ENCODE data around the gene SFMBT1.

Gene SFMBT1

DNA sequence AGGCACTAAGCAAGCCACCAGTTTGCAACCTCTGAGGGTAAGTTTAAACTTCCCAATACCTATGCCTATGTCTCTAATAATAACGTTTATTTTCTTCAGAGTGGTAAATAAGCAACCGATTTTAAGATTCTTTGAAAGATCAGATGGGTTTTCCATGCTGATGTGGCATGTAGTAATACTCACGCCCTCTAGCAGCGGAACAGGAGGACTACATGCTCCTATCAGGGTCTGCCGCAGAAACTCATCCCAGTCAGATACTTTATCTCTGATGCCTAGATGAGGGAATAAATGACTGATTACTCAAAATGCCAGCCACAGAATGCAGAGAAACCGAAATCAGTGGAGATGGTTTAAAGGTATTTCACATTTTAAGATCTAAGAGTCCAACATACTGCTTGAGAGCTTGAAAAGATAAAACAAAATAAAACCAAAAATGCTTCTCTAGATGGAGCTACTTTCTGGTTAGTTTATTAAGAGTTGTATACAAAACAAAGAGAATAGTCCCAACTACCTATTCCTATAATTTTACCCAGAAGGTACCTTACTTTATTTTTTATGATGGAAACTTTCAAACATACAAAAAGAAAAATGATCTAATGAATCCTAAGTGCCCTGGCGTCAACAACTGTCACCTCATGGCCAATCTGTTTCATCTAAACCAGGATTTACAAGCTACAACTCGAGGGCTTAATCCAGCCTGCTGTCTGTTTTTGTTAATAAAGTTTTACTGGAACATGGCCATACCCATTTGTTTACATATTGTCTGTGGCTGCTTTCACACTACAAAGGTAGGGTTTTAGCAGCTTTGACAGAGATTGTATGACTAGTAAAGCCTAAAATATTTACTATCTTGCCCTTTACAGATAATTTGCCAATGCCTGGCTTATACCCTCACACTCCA is 111.0 kb downstream of the SFMBT1 start:
- Mint-ChIP-seq H3K27ac (peak overlapping the region in 1 of 2 donors; percentile 42), H3K9me3 (no peaks in the 10 kb centered on the region), H3K4me3 (peak overlapping the region in 1 of 2 donors; percentile 49), H3K4me1 (peaks cover 14% of the 10 kb centered on the region), H3K27me3 (no peaks in the 10 kb centered on the region)
- DNase-seq (peak; percentile 34 to 65), ATAC-seq (peak; percentile 98)

DNA sequence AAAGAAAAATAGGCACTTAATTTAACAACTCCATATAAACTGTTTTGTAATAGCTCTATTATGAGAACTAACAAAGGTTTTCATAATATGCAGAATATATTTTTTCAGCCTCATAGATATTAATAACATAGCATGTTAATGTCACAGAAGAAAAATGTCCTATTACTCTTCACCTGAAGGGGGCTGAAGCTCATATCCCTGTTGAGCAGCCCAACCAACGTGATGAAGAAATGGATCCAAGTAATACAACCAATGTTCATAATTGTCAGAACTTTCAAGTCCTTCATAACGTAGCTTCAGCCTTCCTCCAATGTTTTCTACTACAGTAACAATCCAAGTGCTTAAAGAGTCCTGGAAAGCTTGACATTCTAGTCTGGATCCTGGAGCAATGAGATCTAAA is 114.0 kb downstream of the SFMBT1 start:
- H3K4me3 Mint-ChIP-seq: no peak overlapping the region
- H3K27ac Mint-ChIP-seq: no peak overlapping the region
- DNase-seq (no peak), ATAC-seq (no peak)
- H3K4me1 Mint-ChIP-seq: peaks cover 9% of the 10 kb centered on the region
- no peaks in the 10 kb centered on the region for H3K9me3 Mint-ChIP-seq
- no peaks in the 10 kb centered on the region for H3K27me3 Mint-ChIP-seq

DNA sequence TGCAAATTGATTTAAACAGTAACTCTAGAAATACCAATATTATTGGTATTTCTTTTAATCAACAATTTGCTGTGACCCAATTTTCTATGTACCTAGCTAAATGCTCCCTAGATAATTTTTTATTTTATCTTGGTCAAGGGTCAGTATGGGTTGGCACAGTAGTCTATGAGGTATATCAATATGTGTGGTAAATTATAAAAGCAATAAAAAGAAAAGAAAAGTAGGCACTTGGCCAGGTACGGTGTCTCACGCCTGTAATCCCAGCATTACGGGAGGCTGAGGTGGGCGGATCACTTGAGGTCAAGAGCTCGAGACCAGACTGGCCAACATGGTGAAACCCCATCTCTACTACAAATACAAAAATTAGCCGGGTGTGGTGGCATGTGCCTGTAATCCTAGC is 114.5 kb downstream of the SFMBT1 start:
- Mint-ChIP-seq H3K4me3 (no peak overlapping the region), H3K4me1 (peaks cover 9% of the 10 kb centered on the region), H3K9me3 (no peaks in the 10 kb centered on the region), H3K27me3 (no peaks in the 10 kb centered on the region), H3K27ac (peak overlapping the region in 1 of 2 donors; percentile 68)
- DNase-seq: no peak
- ATAC-seq: no peak

DNA sequence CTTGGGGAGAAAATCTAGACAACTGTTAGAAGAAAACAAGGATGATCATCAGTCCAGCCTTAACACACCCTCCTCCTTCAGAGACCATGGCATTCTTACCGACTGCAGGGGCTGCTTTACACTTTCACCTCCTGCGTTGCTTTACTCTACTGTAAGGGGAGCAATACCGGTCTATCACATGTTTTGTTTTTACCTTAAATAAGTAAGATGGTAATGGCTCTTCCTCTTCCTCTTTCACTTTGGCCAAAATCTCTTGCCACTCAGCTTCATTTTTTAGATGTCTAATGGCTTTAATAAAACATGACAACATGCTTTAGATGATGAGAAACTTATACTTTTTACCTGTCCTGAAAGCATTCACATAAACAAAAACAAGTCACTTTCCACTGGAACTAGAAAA is 115.1 kb downstream of the SFMBT1 start:
- Mint-ChIP-seq H3K27ac (no peak overlapping the region), H3K4me3 (no peak overlapping the region), H3K27me3 (no peaks in the 10 kb centered on the region)

DNA sequence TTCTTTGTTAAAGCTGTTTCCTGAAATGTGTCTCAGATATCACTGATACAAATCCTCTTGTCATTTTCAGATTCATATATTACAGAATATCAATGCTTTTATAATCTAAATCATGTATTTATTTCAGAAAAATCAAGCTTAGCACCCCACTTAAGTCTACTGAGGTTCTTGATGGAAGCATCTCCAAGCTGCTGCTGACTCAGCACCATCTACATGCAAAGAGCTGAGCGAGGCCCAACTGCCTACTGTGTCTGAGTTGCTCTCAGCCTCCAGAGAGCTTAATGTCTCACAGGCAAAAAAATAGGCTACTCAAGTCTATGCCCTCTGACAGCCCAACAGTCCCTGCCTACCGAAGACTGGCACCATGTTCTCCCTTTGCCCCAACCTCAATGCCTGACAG is 119.3 kb downstream of the SFMBT1 start:
- Mint-ChIP-seq H3K4me3 (no peak overlapping the region), H3K4me1 (no peaks in the 10 kb centered on the region), H3K27ac (peak overlapping the region in 1 of 2 donors; percentile 55), H3K27me3 (no peaks in the 10 kb centered on the region), H3K9me3 (no peaks in the 10 kb centered on the region)
- DNase-seq: no peak
- no peak for ATAC-seq

More for the DNA sequence above, 115.1 kb downstream of the SFMBT1 start:
- no peaks in the 10 kb centered on the region for H3K9me3 Mint-ChIP-seq
- DNase-seq (no peak), ATAC-seq (no peak)
- H3K4me1 Mint-ChIP-seq: peaks cover 9% of the 10 kb centered on the region

DNA sequence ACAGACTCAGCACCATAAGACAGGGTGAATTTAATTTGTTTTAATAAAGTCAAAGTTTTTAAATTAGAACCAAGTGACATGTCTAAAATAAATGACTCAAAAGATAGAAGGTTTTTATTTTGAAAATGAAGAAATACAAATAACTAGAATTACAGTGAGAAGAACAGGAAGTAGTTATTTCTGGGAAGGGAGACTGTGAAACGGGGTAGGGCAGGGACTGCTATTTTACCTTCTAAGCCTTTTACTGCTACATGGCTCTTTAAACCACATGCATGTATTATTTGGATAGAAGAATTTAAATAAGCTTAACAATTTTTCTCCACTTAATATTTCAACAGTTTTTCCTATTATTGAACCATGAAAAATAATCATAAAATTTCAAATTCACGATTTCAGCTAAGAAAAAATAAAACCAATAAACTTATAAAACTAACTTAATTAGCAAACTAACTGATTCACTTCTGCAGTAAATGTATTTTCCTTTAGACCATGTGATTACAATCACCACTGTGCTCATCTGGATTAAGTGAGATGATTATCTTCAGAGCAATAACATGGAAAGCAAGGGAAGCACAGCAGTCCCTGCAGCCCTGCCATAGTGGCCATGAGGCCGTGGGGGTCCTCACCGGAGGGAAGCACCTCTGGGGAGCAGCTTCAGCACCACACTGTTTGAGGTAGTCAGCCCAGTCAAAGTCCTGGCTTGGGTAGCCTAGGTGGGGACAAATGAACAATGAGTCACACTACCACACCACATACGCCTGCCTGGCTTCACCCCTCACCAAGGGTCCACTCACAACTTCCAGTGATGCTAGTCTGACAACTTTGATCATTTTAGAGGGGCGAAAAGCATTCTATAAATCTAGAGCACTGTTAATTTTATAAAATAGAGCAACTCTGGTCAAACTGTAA is 120.2 kb downstream of the SFMBT1 start:
- Mint-ChIP-seq H3K27ac (peak overlapping the region in 1 of 2 donors; percentile 74), H3K9me3 (no peaks in the 10 kb centered on the region), H3K4me3 (no peak overlapping the region), H3K4me1 (no peaks in the 10 kb centered on the region), H3K27me3 (no peaks in the 10 kb centered on the region)
- no peak for DNase-seq
- no peak for ATAC-seq

DNA sequence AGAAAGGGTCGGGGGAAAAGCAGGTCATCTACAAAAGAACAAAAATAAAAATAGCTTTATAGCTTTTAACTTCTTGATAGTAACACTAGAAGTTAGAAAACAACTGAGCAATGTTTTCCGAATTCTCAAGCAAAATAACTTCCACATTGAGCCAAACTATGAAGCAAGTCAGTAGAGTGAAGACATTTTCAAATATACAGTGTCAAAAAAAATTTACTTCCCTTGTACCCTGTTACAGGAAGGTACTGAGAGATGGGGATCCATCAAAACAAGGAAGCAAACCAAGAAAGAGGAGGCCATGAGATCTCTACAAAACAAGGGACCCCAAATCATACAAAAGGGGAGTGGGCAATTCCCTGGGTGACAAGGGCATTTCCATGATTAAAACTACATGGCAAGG is 121.9 kb downstream of the SFMBT1 start:
- DNase-seq (no peak), ATAC-seq (no peak)
- Mint-ChIP-seq H3K4me3 (no peak overlapping the region), H3K27me3 (no peaks in the 10 kb centered on the region), H3K4me1 (no peaks in the 10 kb centered on the region), H3K9me3 (no peaks in the 10 kb centered on the region), H3K27ac (no peak overlapping the region)

DNA sequence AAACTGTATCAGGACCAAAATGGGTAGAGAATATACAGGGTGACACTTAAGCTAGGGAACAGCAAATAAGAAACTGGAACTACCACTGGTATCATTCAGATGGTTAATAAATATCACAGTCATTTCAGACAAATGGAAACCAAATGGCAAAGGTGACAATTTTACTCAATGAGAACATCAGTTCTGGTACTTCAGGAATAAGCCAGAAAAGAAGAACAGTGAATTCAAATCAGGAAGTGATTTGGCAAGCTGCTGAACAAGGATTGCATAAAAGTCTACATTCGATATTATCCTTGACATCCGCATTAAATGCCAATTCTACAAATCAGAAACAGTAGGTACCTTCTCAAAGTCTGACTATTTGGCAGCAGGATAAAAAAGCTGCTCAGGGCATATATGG is 125.0 kb downstream of the SFMBT1 start:
- H3K4me1 Mint-ChIP-seq: no peaks in the 10 kb centered on the region
- H3K27ac Mint-ChIP-seq: no peak overlapping the region
- DNase-seq (no peak), ATAC-seq (no peak)
- no peak overlapping the region for H3K4me3 Mint-ChIP-seq
- no peaks in the 10 kb centered on the region for H3K27me3 Mint-ChIP-seq
- H3K9me3 Mint-ChIP-seq: no peaks in the 10 kb centered on the region

DNA sequence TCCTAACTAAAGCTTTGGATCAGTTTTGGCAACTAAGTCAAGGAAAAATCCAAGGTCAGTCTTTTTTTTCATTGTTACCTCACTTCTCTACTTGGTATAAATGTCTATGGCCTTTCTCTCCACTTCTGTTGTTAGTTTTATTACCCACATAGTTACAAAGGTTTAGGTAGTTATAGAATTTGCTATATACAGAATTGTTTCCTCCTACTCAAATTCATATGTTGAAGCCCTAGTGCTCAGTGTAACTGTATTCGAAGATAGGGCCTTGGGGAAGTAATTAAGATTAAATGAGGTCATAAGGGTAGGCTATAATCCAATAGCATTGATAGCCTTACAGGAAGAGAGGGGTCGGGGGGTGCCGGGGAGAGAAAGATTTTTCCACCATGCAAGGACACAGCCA is 128.8 kb downstream of the SFMBT1 start:
- H3K4me3 Mint-ChIP-seq: no peak overlapping the region
- DNase-seq (no peak), ATAC-seq (no peak)
- H3K27me3 Mint-ChIP-seq: no peaks in the 10 kb centered on the region
- no peaks in the 10 kb centered on the region for H3K9me3 Mint-ChIP-seq
- no peak overlapping the region for H3K27ac Mint-ChIP-seq
- H3K4me1 Mint-ChIP-seq: no peaks in the 10 kb centered on the region

DNA sequence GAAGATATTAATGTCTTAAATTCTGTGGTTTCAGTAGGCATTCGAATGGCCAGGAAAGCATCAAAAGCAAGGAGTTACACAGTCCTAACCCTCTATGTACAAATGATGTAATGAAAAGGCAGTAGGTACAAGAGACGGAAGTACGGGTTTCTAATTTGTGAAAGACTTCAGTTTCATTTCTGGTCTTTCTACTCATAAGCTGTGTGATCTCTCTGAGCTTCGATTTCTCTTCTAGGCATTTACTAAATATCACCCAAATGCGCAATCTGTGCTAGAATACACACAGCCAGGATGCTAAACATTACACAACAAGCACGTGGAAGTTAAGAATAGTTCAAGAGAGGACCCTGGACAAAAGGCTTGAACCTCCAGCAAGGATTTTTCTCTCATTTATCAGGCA is 130.6 kb downstream of the SFMBT1 start:
- ATAC-seq: no peak

DNA sequence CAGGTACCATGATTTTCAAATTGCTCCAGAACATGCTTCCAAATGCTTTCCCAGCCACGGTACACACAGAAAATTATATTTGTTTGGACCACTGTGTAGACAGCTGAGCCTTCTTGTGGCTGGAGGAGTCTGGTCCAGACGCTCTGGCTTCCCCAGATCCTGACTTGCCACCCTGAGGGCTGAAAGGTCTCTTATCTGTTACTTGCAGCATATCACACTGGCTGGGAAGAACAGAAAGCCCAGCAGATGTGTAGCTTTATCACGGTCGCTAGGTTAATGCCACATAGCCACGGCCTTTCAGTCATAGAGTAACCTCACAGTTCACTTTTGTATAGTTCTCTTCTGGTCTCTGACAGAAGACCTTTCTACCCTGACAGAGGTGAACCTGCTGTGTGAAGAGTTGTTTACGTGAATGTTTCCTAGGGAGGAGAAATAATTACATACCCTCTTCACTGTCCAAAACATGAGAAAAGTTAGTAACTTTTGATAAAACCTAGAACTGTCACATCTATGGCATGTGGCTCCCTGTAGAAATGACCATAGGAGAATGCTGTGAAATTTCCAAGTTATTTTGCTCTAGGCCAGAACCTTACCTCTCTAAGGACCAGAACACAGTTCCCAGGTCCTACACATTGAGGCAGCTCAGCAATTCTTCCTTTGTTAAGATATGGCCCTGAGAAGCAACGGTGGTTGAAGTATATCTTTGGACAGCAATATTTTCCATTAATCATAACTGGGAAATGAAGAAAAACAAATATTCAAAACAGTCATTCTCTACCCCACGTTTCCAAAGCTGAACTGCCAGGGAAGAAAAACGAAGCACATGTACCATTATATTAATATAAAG is 132.8 kb downstream of the SFMBT1 start:
- H3K27ac Mint-ChIP-seq: no peak overlapping the region
- H3K27me3 Mint-ChIP-seq: no peaks in the 10 kb centered on the region
- no peak for DNase-seq
- no peaks in the 10 kb centered on the region for H3K4me1 Mint-ChIP-seq
- no peak overlapping the region for H3K4me3 Mint-ChIP-seq
- H3K9me3 Mint-ChIP-seq: no peaks in the 10 kb centered on the region
- no peak for ATAC-seq

More for the DNA sequence above, 130.6 kb downstream of the SFMBT1 start:
- Mint-ChIP-seq H3K27ac (peak overlapping the region in 1 of 2 donors; percentile 4), H3K9me3 (no peaks in the 10 kb centered on the region), H3K27me3 (no peaks in the 10 kb centered on the region), H3K4me3 (no peak overlapping the region), H3K4me1 (no peaks in the 10 kb centered on the region)
- no peak for DNase-seq

DNA sequence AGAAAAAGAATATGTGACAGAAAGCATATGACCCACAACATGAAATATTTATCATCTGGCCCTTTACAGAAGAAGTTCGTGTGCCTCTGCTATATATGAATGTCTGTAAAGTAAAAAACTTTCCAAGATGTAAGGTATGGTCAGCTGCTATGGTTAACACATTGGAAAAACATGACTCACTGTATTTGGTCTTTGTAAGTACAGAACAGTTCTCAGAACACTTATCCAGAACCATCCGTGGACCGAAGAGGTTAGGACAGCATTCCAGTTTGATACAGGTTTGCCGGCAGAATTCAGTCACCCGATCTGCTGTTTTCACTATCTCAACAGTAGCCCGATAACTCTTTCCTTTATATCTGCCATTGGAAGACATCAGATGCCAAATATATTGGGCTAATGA is 135.1 kb downstream of the SFMBT1 start:
- no peaks in the 10 kb centered on the region for H3K9me3 Mint-ChIP-seq
- H3K27me3 Mint-ChIP-seq: no peaks in the 10 kb centered on the region

DNA sequence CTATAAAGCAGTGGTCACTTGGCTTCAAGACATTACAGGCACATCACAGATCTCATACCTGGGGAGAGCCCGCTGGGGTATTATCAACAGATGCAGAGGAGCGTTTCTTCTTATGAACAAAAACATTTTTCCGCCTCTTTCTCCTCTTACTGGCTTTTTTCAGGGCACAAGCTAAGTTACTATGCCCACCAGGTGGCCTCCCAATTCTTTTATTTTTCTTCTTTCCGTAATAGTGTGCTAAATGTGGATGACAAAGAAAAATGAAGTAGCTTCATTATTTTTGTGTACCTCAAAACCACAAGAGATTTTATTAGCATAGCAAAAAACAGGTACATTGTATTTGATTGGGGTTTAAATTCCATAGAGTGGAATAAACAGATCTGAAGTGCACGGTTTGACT is 138.4 kb downstream of the SFMBT1 start:
- Mint-ChIP-seq H3K27me3 (no peaks in the 10 kb centered on the region), H3K9me3 (no peaks in the 10 kb centered on the region)

More for the DNA sequence above, 135.1 kb downstream of the SFMBT1 start:
- Mint-ChIP-seq H3K4me3 (no peak overlapping the region), H3K4me1 (no peaks in the 10 kb centered on the region), H3K27ac (no peak overlapping the region)
- DNase-seq: no peak
- no peak for ATAC-seq

DNA sequence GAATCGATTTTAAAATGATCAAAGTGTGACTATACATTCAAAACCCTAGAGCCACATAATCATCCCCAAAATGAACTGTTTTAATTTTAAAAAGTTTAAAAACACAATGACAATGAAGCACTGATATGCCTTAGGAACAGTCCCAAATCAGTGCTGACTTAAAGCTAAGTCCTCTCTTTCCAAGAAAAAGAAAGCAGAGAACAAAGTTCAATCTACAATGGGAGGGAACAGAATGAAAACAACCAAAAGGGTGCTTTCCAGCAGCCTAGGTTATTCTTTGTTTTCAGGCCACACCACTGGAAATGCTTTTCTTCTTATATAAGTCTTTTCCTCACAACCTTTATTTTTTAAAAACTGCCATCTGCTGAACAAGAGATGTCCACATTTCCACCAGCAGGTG is 141.3 kb downstream of the SFMBT1 start:
- no peaks in the 10 kb centered on the region for H3K9me3 Mint-ChIP-seq
- H3K27ac Mint-ChIP-seq: peak overlapping the region in 1 of 2 donors; percentile 20
- H3K4me1 Mint-ChIP-seq: no peaks in the 10 kb centered on the region
- DNase-seq (no peak), ATAC-seq (no peak)
- H3K4me3 Mint-ChIP-seq: no peak overlapping the region
- H3K27me3 Mint-ChIP-seq: no peaks in the 10 kb centered on the region

More for the DNA sequence above, 138.4 kb downstream of the SFMBT1 start:
- DNase-seq (no peak), ATAC-seq (no peak)
- Mint-ChIP-seq H3K4me3 (no peak overlapping the region), H3K27ac (no peak overlapping the region), H3K4me1 (no peaks in the 10 kb centered on the region)

DNA sequence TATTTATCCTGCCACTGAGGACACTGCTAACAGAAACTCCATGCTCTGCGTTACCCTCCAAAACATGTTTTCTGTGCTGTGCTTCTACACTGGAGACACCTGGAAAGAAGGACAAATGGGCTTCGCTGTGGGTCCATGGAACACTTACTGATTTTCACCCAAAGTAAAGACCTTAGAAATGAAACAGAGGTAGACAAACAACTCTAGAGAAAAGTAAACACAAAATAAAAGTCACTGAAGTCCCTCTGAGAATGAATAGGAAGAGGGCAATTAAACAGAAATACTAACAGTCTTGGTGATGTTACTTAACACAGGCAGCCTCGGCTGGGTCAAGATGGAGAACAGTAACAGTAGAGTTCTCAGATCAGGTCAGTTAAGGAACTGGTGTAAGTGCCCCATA is 141.9 kb downstream of the SFMBT1 start:
- DNase-seq (no peak), ATAC-seq (no peak)
- H3K27me3 Mint-ChIP-seq: no peaks in the 10 kb centered on the region
- H3K4me3 Mint-ChIP-seq: no peak overlapping the region
- H3K27ac Mint-ChIP-seq: no peak overlapping the region
- H3K4me1 Mint-ChIP-seq: no peaks in the 10 kb centered on the region
- H3K9me3 Mint-ChIP-seq: no peaks in the 10 kb centered on the region
